Measurements from ENCODE around the gene FHIT.

FHIT gene

DNA sequence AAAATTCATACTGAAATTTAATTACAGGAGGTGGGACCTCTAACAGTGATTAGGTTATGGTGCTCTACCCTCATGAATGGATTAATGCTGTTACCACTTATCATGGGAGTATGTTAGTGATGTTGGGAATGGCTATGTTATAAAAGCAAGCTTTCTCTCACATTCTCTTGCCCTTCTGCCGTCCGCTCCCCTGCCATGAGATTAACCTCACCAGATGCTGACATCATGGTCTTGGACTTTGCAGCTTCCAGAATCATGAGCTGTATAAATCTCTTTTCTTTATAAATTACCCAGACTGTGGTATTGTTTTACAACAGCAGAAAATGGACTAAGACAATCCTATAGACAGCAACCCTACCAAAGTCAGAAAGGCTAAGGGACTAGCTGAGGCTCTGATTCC, 884.8 kb downstream of the FHIT start:
- no peak for DNase-seq

DNA sequence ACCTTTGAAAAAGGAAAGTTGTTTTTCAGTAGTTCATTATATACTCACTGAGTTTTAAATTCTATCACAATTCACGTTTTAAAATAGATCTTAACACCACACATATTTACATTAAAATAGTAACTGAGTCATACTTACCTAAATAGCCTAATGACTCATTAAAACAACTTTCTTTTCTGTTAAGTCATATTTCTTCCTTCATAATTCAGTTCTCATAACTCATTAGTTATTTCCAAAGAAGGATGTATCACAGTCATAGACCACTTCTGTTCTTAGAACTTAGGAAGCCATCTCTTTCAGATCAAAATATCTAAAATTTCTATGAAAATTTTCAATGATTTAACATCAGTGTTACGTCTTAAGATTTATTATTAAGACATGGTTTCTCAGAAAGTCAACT, 885.9 kb downstream of the FHIT start:
- DNase-seq: no peak

DNA sequence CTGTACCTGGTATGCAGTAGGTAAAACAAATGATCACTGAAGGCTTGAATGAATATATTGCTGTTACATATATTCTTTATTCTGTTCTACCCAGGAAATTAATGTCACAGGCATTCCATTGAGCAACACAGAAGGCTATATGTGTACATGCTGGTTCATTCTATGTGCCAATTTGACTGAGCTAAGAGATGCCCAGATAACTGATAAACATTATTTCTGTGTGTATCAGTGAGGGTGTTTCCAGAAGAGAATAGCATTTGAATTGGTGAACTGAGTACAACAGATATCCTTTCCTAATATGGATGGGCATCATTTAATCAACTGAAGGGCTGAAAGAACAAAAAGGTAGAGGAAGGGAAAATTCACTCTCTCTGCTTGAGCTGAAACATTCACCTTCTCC, 886.8 kb downstream of the FHIT start:
- DNase-seq: no peak

DNA sequence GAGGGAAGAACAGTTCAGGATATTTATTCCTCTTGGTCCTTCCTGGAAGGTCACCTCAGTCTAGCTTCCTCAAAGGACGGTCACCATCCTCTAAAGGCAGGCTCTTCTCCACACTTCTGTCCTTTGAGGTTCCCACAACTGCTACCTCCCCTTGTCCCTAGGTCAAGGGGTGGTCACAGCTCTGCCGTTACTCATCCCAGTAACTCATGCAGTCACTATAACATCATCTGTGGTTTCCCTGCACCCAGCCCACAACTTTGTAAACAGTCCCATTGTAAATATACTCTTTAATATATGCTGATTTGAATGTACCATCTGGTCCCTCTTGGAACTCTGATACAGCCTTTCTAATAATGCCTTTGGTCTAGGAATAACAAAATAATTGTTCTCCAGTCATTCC, 887.4 kb downstream of the FHIT start:
- DNase-seq: no peak

DNA sequence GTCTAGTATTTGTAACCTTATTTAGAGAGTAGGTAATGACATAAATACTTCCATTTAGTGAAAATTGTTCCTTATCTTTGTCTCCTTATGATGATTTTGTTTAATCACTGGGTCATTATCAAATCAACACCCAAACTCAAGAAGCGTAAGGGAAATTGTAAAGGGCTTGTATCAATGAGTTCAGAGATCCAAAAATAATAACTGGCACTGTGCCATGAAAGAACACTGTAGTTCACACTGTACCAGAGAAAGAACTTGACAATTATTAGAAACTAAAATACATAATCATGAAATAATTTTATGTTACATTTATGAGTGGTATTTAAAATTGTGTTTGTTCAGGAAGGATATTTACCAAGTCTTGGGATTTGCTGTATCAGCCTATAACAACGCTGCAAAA, 895.4 kb downstream of the FHIT start:
- no peak for DNase-seq

DNA sequence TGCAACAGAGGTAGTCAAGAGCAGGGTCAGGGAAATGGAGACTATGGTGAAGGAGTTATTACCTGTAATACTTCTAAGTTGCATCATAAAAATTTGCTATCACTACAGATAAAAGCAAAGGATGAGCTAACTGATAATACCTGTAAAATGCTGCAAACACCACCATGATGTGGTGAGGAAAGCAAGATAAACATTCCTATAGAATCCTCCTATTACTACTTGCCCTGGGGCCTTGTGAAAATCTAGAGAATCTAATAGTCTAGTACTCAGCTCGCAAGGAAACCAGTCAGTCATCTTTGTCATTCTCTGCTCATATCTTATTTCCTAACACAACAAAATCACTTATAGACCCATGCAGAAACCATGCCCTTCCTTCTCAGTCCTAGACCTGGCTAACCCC, 899.8 kb downstream of the FHIT start:
- DNase-seq: no peak

DNA sequence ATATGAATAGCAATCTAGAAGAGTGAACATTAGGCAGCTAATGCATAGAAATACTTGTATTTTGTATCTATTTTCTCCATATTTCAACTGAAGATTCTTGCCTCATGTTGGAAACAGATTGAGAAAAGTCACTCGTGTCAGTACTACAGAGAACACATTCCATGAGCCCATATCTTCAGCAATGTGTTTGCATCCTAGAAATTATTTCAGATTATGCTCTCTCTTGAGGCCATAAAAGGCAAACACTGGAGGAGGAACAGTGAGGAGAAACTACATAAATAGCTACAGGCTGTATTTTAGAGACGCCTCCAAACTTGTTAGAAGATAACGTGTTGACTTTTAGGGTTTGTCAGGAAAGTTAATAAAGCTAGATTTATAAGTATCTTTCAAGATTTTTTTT, 906.9 kb downstream of the FHIT start:
- DNase-seq: no peak

DNA sequence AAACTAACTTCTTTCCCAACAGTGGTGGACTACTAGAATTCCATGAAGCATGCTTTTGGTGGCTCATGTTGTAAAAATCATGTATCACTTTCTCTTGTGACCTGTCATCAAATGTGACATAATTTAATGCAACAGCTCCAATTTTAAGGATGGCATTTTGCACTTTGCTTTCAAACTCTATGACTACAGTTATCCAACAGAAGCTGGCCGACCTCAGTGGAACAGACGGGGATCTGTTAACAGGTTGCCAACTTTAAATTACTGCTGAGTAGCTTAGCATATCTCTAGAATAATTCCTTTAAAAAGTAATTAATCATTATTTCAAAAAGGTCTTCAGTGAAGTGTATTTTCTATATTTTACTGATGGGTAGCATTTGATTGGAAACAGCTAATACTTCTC, 907.4 kb downstream of the FHIT start:
- DNase-seq: no peak

DNA sequence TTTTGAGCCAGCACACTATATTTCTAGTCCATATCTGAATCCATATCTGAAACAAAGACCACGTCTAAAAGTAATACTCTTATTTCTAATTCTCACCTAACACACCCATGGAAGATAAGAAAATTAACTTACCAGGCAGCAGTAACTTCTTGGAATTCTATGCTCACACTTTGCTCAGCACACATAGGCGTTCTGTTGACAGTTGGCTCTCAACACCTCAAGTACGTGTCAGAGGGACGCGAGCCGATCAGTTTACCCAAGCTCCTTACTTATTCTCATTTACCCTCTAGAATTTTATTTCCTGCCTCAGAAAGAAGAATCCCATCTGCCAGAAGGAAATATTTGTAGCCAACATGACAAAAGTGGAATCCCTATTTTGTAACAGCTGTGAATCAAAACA, 911.9 kb downstream of the FHIT start:
- no peak for DNase-seq

DNA sequence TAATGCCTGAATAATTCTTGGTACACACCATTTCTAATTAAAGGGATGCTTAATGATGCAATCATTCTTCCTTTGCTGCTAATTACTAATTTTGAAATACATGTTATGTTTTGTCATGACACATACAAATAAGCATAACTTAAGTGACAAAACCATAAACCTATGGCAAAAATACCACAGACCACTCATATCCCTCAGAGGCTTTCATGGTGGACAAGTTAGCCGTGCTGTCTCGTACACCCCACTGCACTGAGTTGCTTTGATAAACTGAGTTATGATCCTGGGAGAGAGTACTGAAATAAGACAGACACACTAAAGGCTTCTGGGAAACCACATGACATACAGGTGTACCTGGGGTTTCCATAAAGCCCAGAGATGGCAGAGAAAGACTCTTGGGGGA, 913.8 kb downstream of the FHIT start:
- DNase-seq: no peak

DNA sequence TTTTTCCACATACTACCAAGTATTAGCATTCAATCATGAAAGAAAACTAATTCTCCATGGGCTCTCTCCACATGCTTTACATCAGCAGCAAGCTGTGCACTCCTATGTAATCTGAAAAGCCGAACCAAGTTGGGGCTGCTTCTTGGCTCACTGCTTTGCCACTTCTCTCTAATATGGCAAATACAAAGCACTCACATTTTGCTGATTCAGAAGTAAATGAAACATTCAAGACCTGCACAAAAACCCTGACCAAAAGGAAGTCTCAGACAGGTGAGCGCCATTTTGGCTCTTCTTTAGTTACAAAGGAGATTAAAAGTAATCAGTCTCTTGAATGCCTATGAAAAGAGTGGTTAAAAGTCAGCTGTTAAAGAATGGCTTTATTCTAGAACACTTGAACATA, 915.2 kb downstream of the FHIT start:
- no peak for DNase-seq

DNA sequence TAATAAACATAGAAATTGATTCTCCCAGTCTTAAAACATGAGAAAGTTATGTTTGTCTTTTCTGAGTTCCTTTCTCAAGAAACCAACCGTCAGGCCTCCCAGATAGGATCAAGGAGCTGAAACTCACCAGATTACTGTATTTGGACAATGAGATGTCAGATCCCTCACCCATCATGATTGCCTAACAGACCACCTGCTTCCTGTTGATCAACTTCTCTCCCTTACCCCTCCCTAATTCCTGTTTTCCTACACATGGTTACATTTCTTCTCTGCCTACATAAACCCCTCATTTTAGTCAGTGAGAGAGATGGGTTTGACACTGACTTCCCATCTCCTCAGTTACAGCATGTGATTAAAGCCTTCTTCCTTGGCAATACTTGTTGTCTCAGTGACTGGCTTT, 917.5 kb downstream of the FHIT start:
- peak; percentile 35 for DNase-seq

DNA sequence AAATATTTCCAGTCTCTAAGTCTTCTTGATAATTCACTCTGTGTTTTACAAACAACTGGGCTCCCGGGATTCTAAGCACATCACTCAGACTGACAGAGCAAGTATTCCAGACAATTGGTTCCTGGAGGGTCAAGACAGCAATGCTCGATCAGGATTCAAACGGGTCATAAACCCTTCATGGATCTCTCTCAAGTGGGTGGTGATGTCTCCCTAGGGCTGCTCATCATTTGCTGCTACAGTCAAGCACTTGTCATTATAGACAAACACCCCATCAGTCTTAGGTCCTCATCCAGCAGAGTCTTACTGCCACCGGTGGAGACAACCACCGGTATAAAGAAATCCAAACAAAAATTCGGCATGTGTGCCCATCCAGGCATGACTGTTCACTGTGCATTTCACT, 921.1 kb downstream of the FHIT start:
- DNase-seq: no peak

DNA sequence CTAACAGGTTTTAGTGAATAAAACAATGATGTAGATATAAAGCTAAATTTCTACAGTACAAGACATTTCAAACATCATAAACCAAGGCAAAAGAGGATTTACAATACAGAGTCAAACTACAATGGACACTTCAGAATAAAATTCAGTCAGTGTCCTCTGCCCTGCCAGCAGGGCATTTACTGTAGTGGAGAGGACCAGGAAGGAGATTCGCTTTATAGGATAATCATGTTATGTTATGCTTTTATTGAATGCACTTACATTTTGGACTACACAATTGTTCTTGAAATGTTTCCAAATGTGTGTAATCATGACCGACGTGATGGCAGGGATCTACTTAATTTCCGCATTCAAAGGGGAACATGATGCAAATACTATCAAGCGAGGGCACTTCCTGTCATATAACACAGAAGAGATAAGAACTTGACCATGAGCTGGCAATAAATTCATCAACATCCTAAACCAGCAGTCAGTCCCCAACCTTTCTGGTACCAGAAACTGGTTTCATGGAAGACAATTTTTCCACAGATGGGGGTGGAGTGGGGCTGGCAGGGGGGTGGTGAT, 925.6 kb downstream of the FHIT start:
- DNase-seq: no peak

DNA sequence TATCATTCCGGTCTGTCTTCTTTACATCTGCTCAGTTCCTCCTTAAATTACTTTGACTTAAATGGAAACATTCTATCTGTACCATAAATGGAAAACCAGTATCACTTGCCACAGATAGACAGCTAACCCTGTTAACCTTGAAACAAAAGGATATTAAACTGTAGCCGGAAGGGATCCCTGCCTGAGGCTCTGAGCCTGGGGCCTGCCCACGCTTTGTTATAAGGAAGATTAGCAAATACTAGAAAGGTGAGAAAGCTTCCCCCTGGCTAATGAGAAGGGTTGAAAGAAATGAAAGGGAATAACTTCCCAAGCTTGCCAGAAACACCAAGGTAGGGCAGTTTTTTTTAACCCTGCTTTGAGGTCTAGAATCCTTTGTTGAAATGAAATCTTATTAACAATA, 927.6 kb downstream of the FHIT start:
- DNase-seq: no peak

DNA sequence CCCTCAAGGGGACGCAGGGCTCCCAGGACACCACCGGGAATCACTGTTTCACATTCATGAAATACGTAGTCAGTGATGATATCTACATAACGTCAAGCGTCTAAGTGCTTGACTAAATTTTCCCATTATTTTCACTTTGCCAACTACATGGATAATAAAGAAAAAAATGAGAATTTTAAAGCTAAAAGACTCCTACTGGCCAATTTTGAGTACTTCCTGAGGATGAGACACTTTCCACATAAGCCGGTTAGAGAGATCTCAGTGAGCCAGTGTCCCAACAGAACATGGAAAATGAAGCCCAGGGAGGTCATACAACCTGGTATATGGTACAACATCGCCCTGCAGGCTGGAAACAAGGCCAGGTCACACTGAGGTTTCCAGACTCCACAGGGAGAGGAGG, 928.1 kb downstream of the FHIT start:
- DNase-seq: no peak

DNA sequence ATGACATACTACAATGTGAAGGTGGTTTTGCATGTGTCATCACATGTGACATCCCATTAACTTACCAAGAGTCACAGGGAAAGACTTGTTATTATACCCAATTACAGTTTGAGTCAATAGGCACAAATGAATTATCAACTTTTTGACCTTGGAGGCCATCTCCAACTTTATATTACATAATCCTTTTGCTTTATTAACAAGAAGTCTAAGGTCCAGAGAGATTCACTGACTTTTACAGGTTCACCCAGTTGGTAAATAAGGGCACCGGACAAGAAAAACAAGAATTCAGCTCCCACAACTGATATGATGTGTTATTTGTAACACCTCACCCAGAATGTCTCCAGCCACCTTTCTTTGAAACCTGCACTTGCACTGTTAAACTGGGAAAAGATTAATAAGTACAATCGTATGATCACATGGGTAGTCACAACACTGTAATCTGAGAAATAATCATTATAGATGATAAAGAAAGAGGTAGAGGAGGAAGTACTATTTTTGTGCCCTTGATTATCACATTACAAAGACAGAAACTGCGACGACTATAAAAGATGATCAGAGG, 928.9 kb downstream of the FHIT start:
- no peak for DNase-seq

DNA sequence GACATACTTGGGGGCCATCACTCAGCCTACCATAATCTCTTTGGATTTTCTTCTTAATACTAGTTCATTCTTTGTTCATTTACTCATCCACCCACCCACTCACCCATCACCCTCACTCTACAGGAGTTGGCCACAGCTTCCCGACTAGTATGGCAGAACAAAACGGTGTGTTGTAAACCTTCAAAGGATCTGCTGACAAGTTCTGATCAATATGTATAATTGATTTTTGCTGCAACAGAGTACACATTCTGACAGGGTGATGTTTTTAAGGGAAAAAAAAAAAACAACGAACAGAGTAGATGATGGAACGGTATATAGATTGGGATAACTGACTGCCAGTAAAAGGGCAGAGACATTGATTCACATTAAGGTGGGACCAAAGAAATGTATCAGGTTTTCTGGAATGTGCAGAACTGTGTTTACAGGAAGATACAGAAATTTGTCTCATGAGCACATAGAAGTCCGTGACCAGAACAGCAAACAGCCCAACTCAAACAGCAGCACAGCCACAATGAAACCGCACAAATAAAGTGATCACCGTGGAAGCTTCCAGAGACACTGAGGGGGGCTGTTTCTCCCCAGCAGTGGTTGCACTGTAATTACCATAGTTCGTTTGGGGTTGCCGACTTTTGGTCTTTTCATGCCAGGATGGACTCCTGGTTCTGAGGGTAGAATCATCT, 931.9 kb downstream of the FHIT start:
- no peak for DNase-seq

DNA sequence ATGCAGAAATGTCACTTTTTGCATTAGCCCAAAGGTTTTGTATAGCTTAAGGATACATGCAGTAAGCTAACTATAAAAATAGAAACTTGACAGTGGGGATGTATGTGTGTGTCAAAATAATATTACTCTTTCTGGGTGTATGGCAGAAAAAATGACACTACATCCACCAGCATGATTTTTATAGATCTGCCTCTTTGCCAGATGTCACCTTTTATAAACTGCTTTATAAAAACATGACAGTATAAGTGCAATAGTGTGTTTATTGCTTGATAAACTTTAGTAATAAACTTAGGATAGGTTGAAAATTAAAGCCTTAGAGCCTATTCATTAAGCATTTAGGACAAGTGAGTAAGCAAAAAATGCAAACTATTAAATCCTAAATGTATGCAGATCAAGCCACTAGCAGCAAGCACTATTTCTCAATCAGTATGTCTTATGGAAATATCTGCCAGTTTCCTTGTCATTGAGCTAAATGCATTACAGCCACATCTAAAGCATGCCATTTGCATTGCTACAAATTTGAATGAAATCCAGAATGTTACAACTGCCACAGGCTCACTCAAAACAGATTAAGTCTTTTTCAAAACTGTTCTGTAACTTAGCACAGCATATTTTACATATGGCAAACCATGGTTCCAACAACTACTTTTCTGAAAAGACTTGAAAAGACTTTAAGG, 935.0 kb downstream of the FHIT start:
- DNase-seq: no peak

DNA sequence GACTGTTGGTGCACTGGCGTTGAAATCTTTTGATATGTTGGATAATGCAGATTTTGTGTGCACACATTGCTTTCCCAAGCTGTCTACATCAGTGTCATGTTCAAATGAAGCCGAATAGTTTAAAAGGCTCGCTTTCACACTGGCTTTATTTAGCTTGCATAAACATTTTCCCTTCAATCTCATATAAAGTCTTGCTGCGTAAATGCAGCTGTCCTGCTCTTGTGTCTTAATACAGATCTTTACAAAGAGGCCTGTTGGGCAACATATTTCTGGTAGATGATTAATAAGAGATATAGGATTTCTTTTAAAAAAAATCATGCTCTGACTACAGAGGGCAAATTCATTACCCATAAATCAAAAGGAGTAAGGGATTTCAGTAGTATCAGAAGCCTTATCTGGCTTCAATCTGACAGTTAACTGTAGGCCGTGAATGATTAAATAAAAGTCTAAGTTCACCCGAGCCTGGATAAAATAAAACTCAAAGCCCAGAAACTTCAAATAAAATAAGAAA, 937.2 kb downstream of the FHIT start:
- DNase-seq: no peak

DNA sequence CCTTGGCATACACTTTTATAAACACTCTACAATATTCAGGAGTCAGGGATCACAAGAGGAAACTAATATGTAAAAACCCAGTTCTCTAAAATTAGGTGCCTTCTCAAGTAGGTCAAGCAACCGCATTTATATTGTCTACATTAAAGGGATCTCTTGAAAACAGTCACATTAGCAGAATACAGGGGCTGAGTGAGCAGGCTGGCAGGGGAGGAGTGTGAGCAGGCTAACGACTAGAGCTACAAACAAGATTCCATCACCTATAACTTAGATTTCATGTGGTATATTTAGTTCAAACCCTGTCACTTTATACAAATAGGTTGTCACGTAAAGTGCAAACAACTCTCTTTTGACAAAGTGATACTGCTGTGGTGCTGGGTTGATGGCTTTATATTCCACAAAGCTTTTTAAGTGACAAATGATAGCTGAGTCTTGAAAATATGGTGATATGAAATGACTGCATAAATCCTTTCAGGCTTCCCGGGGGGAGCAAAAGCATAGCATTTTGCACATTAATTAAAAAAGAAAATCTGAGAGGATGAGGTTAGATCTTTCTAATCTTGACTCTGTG, 937.9 kb downstream of the FHIT start:
- no peak for DNase-seq

DNA sequence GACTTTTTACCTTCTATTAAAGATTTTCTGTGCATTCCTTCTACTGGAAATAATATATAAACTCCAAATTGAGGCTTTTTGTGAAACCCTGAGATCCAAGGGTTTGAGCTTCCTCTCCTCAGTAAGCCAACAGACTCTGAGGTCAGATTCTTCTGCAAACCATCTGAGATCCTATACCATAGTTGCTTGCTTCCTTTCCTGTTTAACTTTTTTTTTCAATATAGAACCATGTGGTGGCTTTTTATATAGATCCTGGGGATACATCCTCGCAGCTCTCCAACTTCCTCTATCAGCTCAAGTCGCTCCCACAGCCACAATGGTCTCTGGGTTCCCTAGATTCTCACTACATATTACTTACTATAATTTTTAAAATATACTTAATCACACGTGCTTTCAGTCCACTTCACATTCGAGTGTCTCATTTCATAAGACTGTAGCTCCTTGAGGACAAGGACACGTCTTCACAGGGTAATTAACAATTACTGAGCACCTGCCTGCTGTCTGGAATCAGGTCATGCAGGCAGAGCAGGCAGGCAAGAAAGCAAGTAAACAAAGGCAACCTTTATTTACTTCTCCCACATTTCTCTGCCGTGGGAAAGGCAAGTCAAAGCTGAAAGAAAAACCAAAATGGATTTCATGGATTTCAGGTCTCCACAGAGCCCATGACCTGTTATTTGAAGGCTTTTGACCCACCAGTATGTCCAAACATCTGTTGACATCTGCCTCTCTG, 941.5 kb downstream of the FHIT start:
- DNase-seq: no peak

DNA sequence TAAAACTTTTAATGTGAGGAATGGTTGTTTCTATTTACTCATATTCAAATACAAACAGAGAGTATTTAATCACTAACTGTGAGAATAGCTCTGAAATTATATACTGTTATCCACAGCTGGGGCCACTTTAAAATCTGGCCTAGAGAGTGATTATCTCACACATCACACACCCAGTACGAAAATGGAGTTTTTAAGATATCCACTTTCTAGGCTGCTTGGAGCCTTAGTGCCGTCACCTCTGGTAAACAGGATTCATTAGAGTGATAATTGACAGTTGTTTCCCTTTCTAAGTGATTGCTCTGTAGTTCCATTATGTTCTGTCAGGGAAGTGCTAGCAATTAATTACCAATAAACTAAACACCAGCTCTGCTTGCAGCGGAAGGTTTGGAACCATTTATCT, 942.4 kb downstream of the FHIT start:
- DNase-seq: no peak

All from KG1 (cell line).